IMR-90 (cell line): ENCODE measurements around the gene DHH. TPM values are rescaled to one million over a fixed set of nuclear protein-coding genes. Genes with fewer than 3 reads are reported as not detected.

ENCODE experiments used
- ATAC-seq: fragments of 200-7000 bp; cut with Tn5 transposase; 2 replicates; pipeline ENCODE4 v1.9.1; 2020; ENCODE audit warnings: low read depth, mild to moderate bottlenecking, moderate library complexity
- BruUV-seq: library from RNA; stranded (reverse); fragments of 400-500 nt; replicated peaks from 2 replicates; lab custom pipeline; 2021; lab: Mats Ljungman, UMichigan
- CTCF ChIA-PET: fragments of 300-600 bp; formaldehyde crosslinking; extraction: SDS; loops from one replicate; lab custom pipeline; 2021; ENCODE audit warnings: antibody characterized with exemption; lab: Yijun Ruan, JAX
- POLR2A ChIA-PET: fragments of 300-600 bp; sonication (Branson Sonifier 250); formaldehyde crosslinking; loops from one replicate; lab custom pipeline; 2022; ENCODE audit warnings: antibody characterized with exemption; ENCODE audit not compliant: unreplicated experiment; lab: Charles Lee
- DNase-seq: peaks from one replicate; pipeline ENCODE4 v3.0.0; 2013
- H2AFZ ChIP-seq: replicated peaks from 2 replicates; pipeline ENCODE3; 2013; ENCODE audit warnings: low read length, mild to moderate bottlenecking; ENCODE audit not compliant: poor library complexity
- H2AK5ac ChIP-seq: 2 replicates; pipeline ENCODE4 v1.6.1; 2013; ENCODE audit warnings: low read depth, low read length, inconsistent platforms
- H2AK9ac ChIP-seq: replicated peaks from 2 replicates; pipeline ENCODE3; 2013; ENCODE audit warnings: mild to moderate bottlenecking, low read depth, low read length, moderate library complexity; ENCODE audit not compliant: poor library complexity
- H2BK120ac ChIP-seq: 2 replicates; pipeline ENCODE4 v1.6.1; 2013; ENCODE audit warnings: low read depth, low read length, inconsistent platforms
- H2BK15ac ChIP-seq: 3 replicates; pipeline ENCODE4 v1.6.1; 2013; ENCODE audit warnings: low read depth, low read length, inconsistent platforms
- H2BK20ac ChIP-seq: 2 replicates; pipeline ENCODE4 v1.6.1; 2013; ENCODE audit warnings: low read depth, mild to moderate bottlenecking, inconsistent platforms, low read length, moderate library complexity
- H2BK5ac ChIP-seq: 2 replicates; pipeline ENCODE4 v1.6.1; 2013; ENCODE audit warnings: mild to moderate bottlenecking, low read depth, low read length, inconsistent platforms; ENCODE audit not compliant: poor library complexity, severe bottlenecking
- H3K14ac ChIP-seq: replicated peaks from 2 replicates; pipeline ENCODE4 v1.6.1; 2013; ENCODE audit warnings: low read depth, low read length, inconsistent platforms
- H3K18ac ChIP-seq: 2 replicates; pipeline ENCODE4 v1.6.1; 2013; ENCODE audit warnings: low read depth, low read length, control low read depth
- H3K23ac ChIP-seq: 2 replicates; pipeline ENCODE4 v1.6.1; 2013; ENCODE audit warnings: low read depth, low read length, inconsistent platforms
- H3K27ac ChIP-seq: 2 replicates; pipeline ENCODE4 v1.5.1; 2013; ENCODE audit warnings: mild to moderate bottlenecking, control low read depth, low read length; ENCODE audit not compliant: insufficient read depth
- H3K27me3 ChIP-seq: 2 replicates; pipeline ENCODE4 v1.6.1; 2013; ENCODE audit warnings: low read length; ENCODE audit not compliant: control insufficient read depth, insufficient read depth
- H3K36me3 ChIP-seq: 2 replicates; pipeline ENCODE4 v1.6.1; 2013; ENCODE audit warnings: low read length, mixed read lengths; ENCODE audit not compliant: control insufficient read depth, insufficient read depth
- H3K4ac ChIP-seq: 2 replicates; pipeline ENCODE4 v1.6.1; 2013; ENCODE audit warnings: low read depth, low read length, inconsistent platforms
- H3K4me1 ChIP-seq: 2 replicates; pipeline ENCODE4 v1.6.1; 2013; ENCODE audit warnings: low read length, mixed read lengths; ENCODE audit not compliant: control insufficient read depth, insufficient read depth
- H3K4me2 ChIP-seq: 2 replicates; pipeline ENCODE4 v1.6.1; 2013; ENCODE audit warnings: low read depth, mild to moderate bottlenecking, control low read depth, low read length, moderate library complexity
- H3K4me3 ChIP-seq: 2 replicates; pipeline ENCODE4 v1.5.1; 2013; ENCODE audit warnings: low read depth, mild to moderate bottlenecking, control low read depth, low read length, moderate library complexity; ENCODE audit not compliant: insufficient read depth
- H3K56ac ChIP-seq: 2 replicates; pipeline ENCODE4 v1.6.1; 2013; ENCODE audit warnings: low read length, inconsistent platforms; ENCODE audit not compliant: insufficient read depth; ENCODE audit errors: extremely low read depth
- H3K79me1 ChIP-seq, 2 experiments: 2 replicates each; pipeline ENCODE4 v1.6.1; 2013; ENCODE audit warnings: low read length in 2 of 2, inconsistent platforms in 1 of 2, low read depth in 1 of 2
- H3K9ac ChIP-seq: 2 replicates; pipeline ENCODE4 v1.6.1; 2013; ENCODE audit warnings: low read depth, low read length, control low read depth
- H3K9me1 ChIP-seq: 2 replicates; pipeline ENCODE4 v1.6.1; 2013; ENCODE audit warnings: low read length, inconsistent platforms; ENCODE audit not compliant: insufficient read depth
- H3K9me3 ChIP-seq: 2 replicates; pipeline ENCODE4 v1.6.1; 2013; ENCODE audit warnings: low read length; ENCODE audit not compliant: control insufficient read depth, insufficient read depth
- H4K20me1 ChIP-seq: 2 replicates; pipeline ENCODE4 v1.6.1; 2013; ENCODE audit warnings: low read length, inconsistent platforms; ENCODE audit not compliant: insufficient read depth
- H4K5ac ChIP-seq: 2 replicates; pipeline ENCODE4 v1.6.1; 2013; ENCODE audit warnings: mild to moderate bottlenecking, low read depth, low read length, control low read depth
- H4K8ac ChIP-seq, 2 experiments: 2 replicates each; pipeline ENCODE4 v1.6.1; 2013; ENCODE audit warnings: low read depth in 2 of 2, low read length in 2 of 2, control low read depth in 1 of 2, inconsistent platforms in 1 of 2
- H4K91ac ChIP-seq: 2 replicates; pipeline ENCODE4 v1.6.1; 2013; ENCODE audit warnings: low read depth, low read length, inconsistent platforms; ENCODE audit not compliant: insufficient read depth
- BHLHE40 ChIP-seq: fragments of 150-350 bp; IDR thresholded peaks from 2 replicates; pipeline ENCODE4 v1.6.1; 2016; ENCODE audit warnings: mild to moderate bottlenecking, low read depth, low read length
- CEBPB ChIP-seq: IDR thresholded peaks from 2 replicates; pipeline ENCODE4 v1.6.1; 2012; ENCODE audit warnings: low read depth, low read length, improper control_type of control experiment
- CHD1 ChIP-seq: IDR thresholded peaks from 2 replicates; pipeline ENCODE4 v1.6.1; 2012; ENCODE audit warnings: low read depth, low read length, improper control_type of control experiment
- FOS ChIP-seq: fragments of 150-350 bp; IDR thresholded peaks from 2 replicates; pipeline ENCODE4 v1.6.1; 2016; ENCODE audit warnings: low read depth, low read length
- MAFK ChIP-seq: IDR thresholded peaks from 2 replicates; pipeline ENCODE4 v1.6.1; 2012; ENCODE audit warnings: low read depth, low read length, improper control_type of control experiment
- MAZ ChIP-seq: IDR thresholded peaks from 2 replicates; pipeline ENCODE4 v1.6.1; 2012; ENCODE audit warnings: low read depth, mild to moderate bottlenecking, low read length, improper control_type of control experiment, moderate library complexity, borderline replicate concordance
- MXI1 ChIP-seq: IDR thresholded peaks from 2 replicates; pipeline ENCODE4 v1.6.1; 2012; ENCODE audit warnings: low read depth, mild to moderate bottlenecking, low read length, moderate library complexity, borderline replicate concordance
- NFE2L2 ChIP-seq: fragments of 150-350 bp; IDR thresholded peaks from 2 replicates; pipeline ENCODE4 v1.6.1; 2016; ENCODE audit warnings: low read depth, mild to moderate bottlenecking, low read length
- POLR2A ChIP-seq: IDR thresholded peaks from 2 replicates; pipeline ENCODE4 v1.6.1; 2012; ENCODE audit warnings: mild to moderate bottlenecking, low read depth, low read length
- RAD21 ChIP-seq: IDR thresholded peaks from 2 replicates; pipeline ENCODE4 v1.6.1; 2012; ENCODE audit warnings: low read length, improper control_type of control experiment
- RCOR1 ChIP-seq: IDR thresholded peaks from 2 replicates; pipeline ENCODE4 v1.6.1; 2012; ENCODE audit warnings: mild to moderate bottlenecking, low read length, improper control_type of control experiment; ENCODE audit not compliant: insufficient replicate concordance
- RFX5 ChIP-seq: IDR thresholded peaks from 2 replicates; pipeline ENCODE4 v1.8.0; 2012; ENCODE audit warnings: low read depth, mild to moderate bottlenecking, low read length, moderate library complexity
- SMC3 ChIP-seq: fragments of 150-350 bp; IDR thresholded peaks from 2 replicates; pipeline ENCODE4 v1.6.1; 2016; ENCODE audit warnings: low read depth, mild to moderate bottlenecking, antibody characterized with exemption, low read length, moderate library complexity
- WGBS, 2 experiments: methylation state at CpG; one replicate each; pipeline versions ENCODE4 v1.1.5 to v1.1.7; 2013; ENCODE audit warnings: missing lambda C conversion rate in 2 of 2; ENCODE audit not compliant: insufficient read length in 1 of 2; ENCODE audit errors: extremely low coverage in 2 of 2; 5-methylcytosine and 5-hydroxymethylcytosine counted together
- dilution Hi-C: fragments of 300-500 bp; cut with HindIII; formaldehyde crosslinking; loops from one replicate; pipeline ENCODE4 v1.14.3; 2018; ENCODE audit warnings: low sequenced_read_pairs; ENCODE audit not compliant: unreplicated experiment
- in situ Hi-C: fragments of 300-500 bp; cut with MboI; formaldehyde crosslinking; loops from 3 replicates; pipeline ENCODE4 v1.14.3; 2019; ENCODE audit warnings: low sequenced_read_pairs, inconsistent platforms, mixed read lengths
- intact Hi-C: fragments of 100-400 bp; cut with micrococcal nuclease; formaldehyde crosslinking; loops from 2 replicates; pipeline ENCODE4 v1.10.0; 2022
- polyA plus RNA-seq, 3 experiments: library from polyadenylated mRNA; depleted of rRNA; stranded (reverse); fragments of >200 nt; gene quantifications; 2 replicates each; pipeline ENCODE4 v1.2.3, GENCODE V29; 2012; ENCODE audit warnings: low replicate concordance in 1 of 3
- total RNA-seq: library from RNA; depleted of rRNA; stranded (reverse); fragments of >200 nt; gene quantifications from 2 replicates; pipeline ENCODE4 v1.2.3, GENCODE V29; 2012
- TF ChIP-seq, protein P1 (sequence below): fragments of 150-350 bp; IDR thresholded peaks from 2 replicates; pipeline ENCODE4 v1.6.1; 2017; ENCODE audit warnings: mild to moderate bottlenecking, antibody characterized with exemption, low read length, low read depth
- TF ChIP-seq, protein P2 (sequence below): fragments of 150-350 bp; IDR thresholded peaks from 2 replicates; pipeline ENCODE4 v1.6.1; 2016; ENCODE audit warnings: low read depth, mild to moderate bottlenecking, low read length, moderate library complexity, borderline replicate concordance
- TF ChIP-seq, protein P3 (sequence below): conservative IDR thresholded peaks from 2 replicates; pipeline ENCODE4 v1.5.1; 2012; ENCODE audit warnings: mild to moderate bottlenecking, low read depth, low read length, improper control_type of control experiment

The DHH gene
- total and polyA plus RNA-seq, 2 of the 4 experiments (the other 2 are of a cell fraction): under 0.01 to 0.07 TPM

DNA sequence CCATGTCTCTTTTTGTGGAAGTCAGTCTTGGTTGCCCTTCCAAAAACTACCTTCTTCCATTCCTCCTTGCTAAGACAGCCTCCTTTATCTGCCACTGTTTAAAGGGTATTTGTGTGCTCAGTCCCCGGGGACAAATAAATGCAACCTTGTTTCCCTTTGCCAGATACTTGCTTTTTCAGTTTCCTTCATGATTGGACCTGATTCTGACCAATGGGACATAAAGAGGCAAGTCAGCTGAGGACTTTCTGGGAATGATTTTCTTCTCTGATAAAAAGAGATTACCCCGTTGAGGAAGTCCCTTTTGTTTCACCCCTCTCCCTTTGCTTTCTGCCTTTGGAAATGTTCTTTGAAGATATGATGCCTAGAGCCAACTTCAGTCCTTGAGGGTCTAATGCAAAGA, 44.0 kb upstream of the DHH start:
- POLR2A ChIA-PET: no interaction called here
- no peaks in the 10 kb centered on the region for H3K36me3 ChIP-seq

More for the DNA sequence above, 44.0 kb upstream of the DHH start:
- H3K4me3 ChIP-seq: no peak overlapping the region
- no peak overlapping the region for H3K18ac ChIP-seq
- no peak overlapping the region for H4K5ac ChIP-seq
- in situ Hi-C loops: loop anchor here (10.0 kb wide), 1 partner anchor 46 kb away; the partner anchor contains the start of gene TUBA1A
- H3K27me3 ChIP-seq: no peaks in the 10 kb centered on the region
- H2BK15ac ChIP-seq: no peak overlapping the region
- no peak overlapping the region for H2AK9ac ChIP-seq
- no peak overlapping the region for H4K91ac ChIP-seq
- WGBS, 2 experiments: no CpG with 5 or more reads among the region's 2 CpGs
- no TSS peak for BruUV-seq
- no peak overlapping the region for H2BK120ac ChIP-seq
- H3K4me1 ChIP-seq: no peaks in the 10 kb centered on the region
- H2BK20ac ChIP-seq: no peak overlapping the region
- H2AK5ac ChIP-seq: no peak overlapping the region
- no peak overlapping the region for H3K4me2 ChIP-seq
- H2BK5ac ChIP-seq: no peak overlapping the region
- no peak overlapping the region for H3K23ac ChIP-seq
- H3K27ac ChIP-seq: no peak overlapping the region
- intact Hi-C loops: loop anchor here (10.0 kb wide), 1 partner anchor 126 kb away; the partner anchor contains the start of gene TUBA1C
- H3K9ac ChIP-seq: no peak overlapping the region
- H3K4ac ChIP-seq: no peak overlapping the region
- TF ChIP-seq NFE2L2 (no peak), CHD1 (no peak), SMC3 (no peak), CEBPB (no peak), MAFK (no peak), RCOR1 (no peak), RAD21 (no peak), FOS (no peak), BHLHE40 (no peak), POLR2A (no peak), MAZ (no peak), RFX5 (no peak), MXI1 (no peak)
- TF ChIP-seq, protein P1, sequence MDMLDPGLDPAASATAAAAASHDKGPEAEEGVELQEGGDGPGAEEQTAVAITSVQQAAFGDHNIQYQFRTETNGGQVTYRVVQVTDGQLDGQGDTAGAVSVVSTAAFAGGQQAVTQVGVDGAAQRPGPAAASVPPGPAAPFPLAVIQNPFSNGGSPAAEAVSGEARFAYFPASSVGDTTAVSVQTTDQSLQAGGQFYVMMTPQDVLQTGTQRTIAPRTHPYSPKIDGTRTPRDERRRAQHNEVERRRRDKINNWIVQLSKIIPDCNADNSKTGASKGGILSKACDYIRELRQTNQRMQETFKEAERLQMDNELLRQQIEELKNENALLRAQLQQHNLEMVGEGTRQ: no peak
- TF ChIP-seq, protein P2, sequence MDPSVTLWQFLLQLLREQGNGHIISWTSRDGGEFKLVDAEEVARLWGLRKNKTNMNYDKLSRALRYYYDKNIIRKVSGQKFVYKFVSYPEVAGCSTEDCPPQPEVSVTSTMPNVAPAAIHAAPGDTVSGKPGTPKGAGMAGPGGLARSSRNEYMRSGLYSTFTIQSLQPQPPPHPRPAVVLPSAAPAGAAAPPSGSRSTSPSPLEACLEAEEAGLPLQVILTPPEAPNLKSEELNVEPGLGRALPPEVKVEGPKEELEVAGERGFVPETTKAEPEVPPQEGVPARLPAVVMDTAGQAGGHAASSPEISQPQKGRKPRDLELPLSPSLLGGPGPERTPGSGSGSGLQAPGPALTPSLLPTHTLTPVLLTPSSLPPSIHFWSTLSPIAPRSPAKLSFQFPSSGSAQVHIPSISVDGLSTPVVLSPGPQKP: no peak
- TF ChIP-seq, protein P3, sequence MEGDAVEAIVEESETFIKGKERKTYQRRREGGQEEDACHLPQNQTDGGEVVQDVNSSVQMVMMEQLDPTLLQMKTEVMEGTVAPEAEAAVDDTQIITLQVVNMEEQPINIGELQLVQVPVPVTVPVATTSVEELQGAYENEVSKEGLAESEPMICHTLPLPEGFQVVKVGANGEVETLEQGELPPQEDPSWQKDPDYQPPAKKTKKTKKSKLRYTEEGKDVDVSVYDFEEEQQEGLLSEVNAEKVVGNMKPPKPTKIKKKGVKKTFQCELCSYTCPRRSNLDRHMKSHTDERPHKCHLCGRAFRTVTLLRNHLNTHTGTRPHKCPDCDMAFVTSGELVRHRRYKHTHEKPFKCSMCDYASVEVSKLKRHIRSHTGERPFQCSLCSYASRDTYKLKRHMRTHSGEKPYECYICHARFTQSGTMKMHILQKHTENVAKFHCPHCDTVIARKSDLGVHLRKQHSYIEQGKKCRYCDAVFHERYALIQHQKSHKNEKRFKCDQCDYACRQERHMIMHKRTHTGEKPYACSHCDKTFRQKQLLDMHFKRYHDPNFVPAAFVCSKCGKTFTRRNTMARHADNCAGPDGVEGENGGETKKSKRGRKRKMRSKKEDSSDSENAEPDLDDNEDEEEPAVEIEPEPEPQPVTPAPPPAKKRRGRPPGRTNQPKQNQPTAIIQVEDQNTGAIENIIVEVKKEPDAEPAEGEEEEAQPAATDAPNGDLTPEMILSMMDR: no peak
- ATAC-seq (no peak), DNase-seq (no peak)
- H3K9me1 ChIP-seq: no peaks in the 10 kb centered on the region
- no peaks in the 10 kb centered on the region for H4K20me1 ChIP-seq
- no peaks in the 10 kb centered on the region for H3K9me3 ChIP-seq
- H4K8ac ChIP-seq: no peak overlapping the region
- H3K79me1 ChIP-seq: peaks cover 0 to 8% of the 10 kb centered on the region in 2 experiments; a peak in 3 of 4 replicates
- no peak overlapping the region for H2AFZ ChIP-seq
- H3K56ac ChIP-seq: no peak overlapping the region
- dilution Hi-C loops: no loop called here
- CTCF ChIA-PET: interaction anchor here (0.5 kb wide), 1 partner anchor 57 kb away, joined by 4 read pairs; no protein-coding TSS in a partner anchor
- no peak overlapping the region for H3K14ac ChIP-seq
